Neural cell (in vitro differentiated cells): ENCODE measurements around the gene SHROOM2. TPM values are rescaled to one million over a fixed set of nuclear protein-coding genes. Genes with fewer than 3 reads are reported as not detected.

Experiments
- H2AFZ ChIP-seq: fragments of 200-600, 300-800 bp; sonication (generic), shearing (Covaris generic); 2 replicates; pipeline ENCODE4 v1.6.0; 2014; ENCODE audit warnings: low read depth, mild to moderate bottlenecking, antibody characterized with exemption, low read length, moderate library complexity
- H3F3A ChIP-seq: fragments of 200-600 bp; shearing (Covaris generic); 2 replicates; pipeline ENCODE4 v1.6.1; 2016; ENCODE audit warnings: mild to moderate bottlenecking, moderate library complexity, mixed read lengths, antibody characterized with exemption, low read length; ENCODE audit not compliant: insufficient read depth, poor library complexity, severe bottlenecking
- H3K27ac ChIP-seq: fragments of 200-600, 300-800 bp; sonication (generic), shearing (Covaris generic); 2 replicates; pipeline ENCODE4 v1.5.1; 2014; ENCODE audit warnings: mild to moderate bottlenecking, low read length, moderate library complexity
- H3K27me3 ChIP-seq: fragments of 300-800, 200-600 bp; sonication (generic), shearing (Covaris generic); 2 replicates; pipeline ENCODE4 v1.6.0; 2014; ENCODE audit warnings: mild to moderate bottlenecking, low read depth, low read length, moderate library complexity; ENCODE audit not compliant: insufficient read depth
- H3K36me3 ChIP-seq: fragments of 300-800, 200-600 bp; sonication (generic), shearing (Covaris generic); 2 replicates; pipeline ENCODE4 v1.5.1; 2014; ENCODE audit warnings: mild to moderate bottlenecking, antibody characterized with exemption, low read length, moderate library complexity; ENCODE audit not compliant: insufficient read depth
- H3K4me2 ChIP-seq: fragments of 300-800, 200-600 bp; sonication (generic), shearing (Covaris generic); 2 replicates; pipeline ENCODE4 v1.6.0; 2014; ENCODE audit warnings: mild to moderate bottlenecking, low read length
- H3K4me3 ChIP-seq: fragments of 300-800, 200-600 bp; sonication (generic), shearing (Covaris generic); 2 replicates; pipeline ENCODE4 v1.5.1; 2014; ENCODE audit warnings: mild to moderate bottlenecking, low read length, moderate library complexity
- H3K79me2 ChIP-seq: fragments of 200-600 bp; shearing (Covaris generic); replicated peaks from 2 replicates; pipeline ENCODE4 v1.6.0; 2014; ENCODE audit warnings: mild to moderate bottlenecking, low read length, moderate library complexity; ENCODE audit not compliant: insufficient read depth
- H3K9ac ChIP-seq: fragments of 300-800, 200-600 bp; sonication (generic), shearing (Covaris generic); 2 replicates; pipeline ENCODE4 v1.6.1; 2016; ENCODE audit warnings: mild to moderate bottlenecking, low read length, mixed read lengths
- H3K9me2 ChIP-seq: fragments of 200-600 bp; shearing (Covaris generic); 2 replicates; pipeline ENCODE4 v1.6.1; 2016; ENCODE audit warnings: mild to moderate bottlenecking, low read length, mixed read lengths; ENCODE audit not compliant: insufficient read depth
- H3K9me3 ChIP-seq: fragments of 200-600, 300-800 bp; sonication (generic), shearing (Covaris generic); 2 replicates; pipeline ENCODE4 v1.6.1; 2016; ENCODE audit warnings: mild to moderate bottlenecking, mixed run types, low read length, moderate library complexity, mixed read lengths
- H4K20me1 ChIP-seq: fragments of 200-600 bp; shearing (Covaris generic); 2 replicates; pipeline ENCODE4 v1.6.1; 2016; ENCODE audit warnings: mild to moderate bottlenecking, mixed run types; ENCODE audit not compliant: insufficient read depth
- CTCF ChIP-seq: fragments of 450-650 bp; IDR thresholded peaks from 2 replicates; pipeline ENCODE4 v1.5.1; 2014; ENCODE audit warnings: antibody characterized with exemption, mild to moderate bottlenecking, moderate library complexity; ENCODE audit not compliant: poor library complexity, severe bottlenecking
- EP300 ChIP-seq: fragments of 450-650 bp; conservative IDR thresholded peaks from 2 replicates; pipeline ENCODE4 v1.6.1; 2014; ENCODE audit warnings: antibody characterized with exemption, mild to moderate bottlenecking, moderate library complexity; ENCODE audit not compliant: poor library complexity, severe bottlenecking
- EZH2 ChIP-seq: fragments of 200-600, 300-800 bp; shearing (Covaris generic), sonication (generic); IDR thresholded peaks from 2 replicates; pipeline ENCODE4 v1.6.1; 2014; ENCODE audit warnings: antibody characterized with exemption, low read length, borderline replicate concordance, mild to moderate bottlenecking; ENCODE audit not compliant: insufficient read depth, poor library complexity, severe bottlenecking
- MXI1 ChIP-seq: fragments of 450-650 bp; conservative IDR thresholded peaks from 2 replicates; pipeline ENCODE4 v1.6.1; 2014; ENCODE audit warnings: antibody characterized with exemption, mild to moderate bottlenecking; ENCODE audit not compliant: poor library complexity, severe bottlenecking
- POLR2AphosphoS5 ChIP-seq: IDR thresholded peaks from 2 replicates; pipeline ENCODE4 v1.6.1; 2012
- RAD21 ChIP-seq: fragments of 450-650 bp; conservative IDR thresholded peaks from 2 replicates; pipeline ENCODE4 v1.6.1; 2014; ENCODE audit warnings: antibody characterized with exemption, mild to moderate bottlenecking, moderate library complexity
- REST ChIP-seq: IDR thresholded peaks from 2 replicates; pipeline ENCODE4 v1.6.1; 2012; ENCODE audit warnings: borderline replicate concordance
- SMC3 ChIP-seq: fragments of 450-650 bp; conservative IDR thresholded peaks from 2 replicates; pipeline ENCODE4 v1.6.1; 2014; ENCODE audit warnings: antibody characterized with exemption, mild to moderate bottlenecking, moderate library complexity; ENCODE audit not compliant: poor library complexity
- TAF1 ChIP-seq: IDR thresholded peaks from 2 replicates; pipeline ENCODE4 v1.6.1; 2012; ENCODE audit warnings: low read depth
- polyA plus RNA-seq: library from polyadenylated mRNA; depleted of rRNA; stranded (reverse); fragments of >200 nt; gene quantifications from 2 replicates; pipeline ENCODE4 v1.2.3, GENCODE V29; 2014

The SHROOM2 gene
- polyA plus RNA-seq, 1 donor from 2014 or later, result 9.2 TPM

- Histone ChIP-seq H3K27me3 (no peaks in the 10 kb centered on the region), H2AFZ (no peak overlapping the region), H3K4me2 (no peak overlapping the region), H3K27ac (no peak overlapping the region), H3K4me3 (no peak overlapping the region), H3F3A (no peaks in the 10 kb centered on the region), H3K9ac (no peak overlapping the region), H3K79me2 (no peaks in the 10 kb centered on the region), H3K9me3 (no peaks in the 10 kb centered on the region), H3K36me3 (no peaks in the 10 kb centered on the region), H3K9me2 (no peaks in the 10 kb centered on the region), H4K20me1 (no peaks in the 10 kb centered on the region)
- TF ChIP-seq SMC3, result no peak
- TF ChIP-seq RAD21, result no peak
Measured at GRCh38 chrX:9865804-9866472, 79.7 kb downstream of the SHROOM2 start.

GRCh38 chrX:9866633-9867032 is 80.4 kb downstream of the SHROOM2 start:
- Histone ChIP-seq H3K36me3 (no peaks in the 10 kb centered on the region), H3K27me3 (no peaks in the 10 kb centered on the region), H3K4me2 (no peak overlapping the region), H4K20me1 (no peaks in the 10 kb centered on the region), H3K79me2 (no peaks in the 10 kb centered on the region), H2AFZ (no peak overlapping the region), H3K9me3 (no peaks in the 10 kb centered on the region), H3K9me2 (no peaks in the 10 kb centered on the region), H3F3A (no peaks in the 10 kb centered on the region), H3K9ac (no peak overlapping the region), H3K27ac (no peak overlapping the region), H3K4me3 (no peak overlapping the region)
- TF ChIP-seq REST, result no peak
- no peak for TF ChIP-seq MXI1
- TF ChIP-seq POLR2AphosphoS5, result no peak
- TF ChIP-seq RAD21, result no peak
- no peak for TF ChIP-seq SMC3
- no peak for TF ChIP-seq TAF1
- no peak for TF ChIP-seq CTCF
- TF ChIP-seq EZH2, result no peak
- TF ChIP-seq EP300, result no peak

- H3K27me3 ChIP-seq, result no peaks in the 10 kb centered on the region
- no peaks in the 10 kb centered on the region for H4K20me1 ChIP-seq
- TF ChIP-seq TAF1, result no peak
- no peak for TF ChIP-seq EZH2
- TF ChIP-seq RAD21, result no peak
- TF ChIP-seq POLR2AphosphoS5, result no peak
- TF ChIP-seq REST, result no peak
- no peak for TF ChIP-seq EP300
- no peak for TF ChIP-seq CTCF
- no peak for TF ChIP-seq MXI1
- TF ChIP-seq SMC3, result no peak
Measured at GRCh38 chrX:9867226-9867625, 81.0 kb downstream of the SHROOM2 start.

More at GRCh38 chrX:9867226-9867625, 81.0 kb downstream of the SHROOM2 start:
- Histone ChIP-seq H3K27ac (no peak overlapping the region), H3K9ac (no peak overlapping the region), H3K9me3 (no peaks in the 10 kb centered on the region), H3K36me3 (no peaks in the 10 kb centered on the region), H3K4me3 (no peak overlapping the region), H3K9me2 (no peaks in the 10 kb centered on the region), H3F3A (no peaks in the 10 kb centered on the region), H3K79me2 (no peaks in the 10 kb centered on the region), H3K4me2 (no peak overlapping the region), H2AFZ (no peak overlapping the region)
